Mammary epithelial cell (primary cell): Measurements from ENCODE around the gene RAB4A.

Experiments used
- CTCF ChIP-seq, 2 donors: IDR thresholded peaks in 1 of 2; conservative IDR thresholded peaks in 1 of 2; 2 replicates each; pipeline ENCODE4 v1.5.1; 2011 to 2012; ENCODE audit warnings: inconsistent platforms in 2 of 2, low read length in 2 of 2, mild to moderate bottlenecking in 2 of 2, control low read depth in 1 of 2, low read depth in 1 of 2; ENCODE audit not compliant: insufficient read depth in 1 of 2; ENCODE audit errors: extremely low read depth in 1 of 2
- EZH2 ChIP-seq: IDR thresholded peaks from 2 replicates; pipeline ENCODE4 v1.6.1; 2012; ENCODE audit warnings: low read length, inconsistent platforms, borderline replicate concordance

- TF ChIP-seq CTCF (conservative IDR thresholded peaks at IDR 0.05 in 1 of 2, IDR thresholded peaks at IDR 0.05 in 1 of 2; ENCODE audit: extremely low read depth in 1 of 2, insufficient read depth in 1 of 2, low read depth in 1 of 2, low read length in 2 of 2) (no peak), EZH2 (no peak)
Measured at GRCh38 chr1:229230893-229231753, 39.8 kb upstream of the RAB4A start.
